DOHH2 (cell line): ENCODE results near the gene HELB.

Experiments
- EZH2phosphoT487 ChIP-seq: fragments of 200-600 bp; sonication (generic); IDR thresholded peaks from 2 replicates; pipeline ENCODE4 v1.6.1; 2017; ENCODE audit warnings: borderline replicate concordance, mild to moderate bottlenecking, antibody characterized with exemption, low read length, moderate library complexity, mixed read lengths
- TF ChIP-seq, protein P1 (sequence below): fragments of 200-600 bp; sonication (generic); IDR thresholded peaks from one replicate; pipeline ENCODE4 v1.5.1; 2014; ENCODE audit warnings: antibody characterized with exemption, mild to moderate bottlenecking, low read depth, low read length; ENCODE audit not compliant: poor library complexity, severe bottlenecking

- TF ChIP-seq, protein P1, sequence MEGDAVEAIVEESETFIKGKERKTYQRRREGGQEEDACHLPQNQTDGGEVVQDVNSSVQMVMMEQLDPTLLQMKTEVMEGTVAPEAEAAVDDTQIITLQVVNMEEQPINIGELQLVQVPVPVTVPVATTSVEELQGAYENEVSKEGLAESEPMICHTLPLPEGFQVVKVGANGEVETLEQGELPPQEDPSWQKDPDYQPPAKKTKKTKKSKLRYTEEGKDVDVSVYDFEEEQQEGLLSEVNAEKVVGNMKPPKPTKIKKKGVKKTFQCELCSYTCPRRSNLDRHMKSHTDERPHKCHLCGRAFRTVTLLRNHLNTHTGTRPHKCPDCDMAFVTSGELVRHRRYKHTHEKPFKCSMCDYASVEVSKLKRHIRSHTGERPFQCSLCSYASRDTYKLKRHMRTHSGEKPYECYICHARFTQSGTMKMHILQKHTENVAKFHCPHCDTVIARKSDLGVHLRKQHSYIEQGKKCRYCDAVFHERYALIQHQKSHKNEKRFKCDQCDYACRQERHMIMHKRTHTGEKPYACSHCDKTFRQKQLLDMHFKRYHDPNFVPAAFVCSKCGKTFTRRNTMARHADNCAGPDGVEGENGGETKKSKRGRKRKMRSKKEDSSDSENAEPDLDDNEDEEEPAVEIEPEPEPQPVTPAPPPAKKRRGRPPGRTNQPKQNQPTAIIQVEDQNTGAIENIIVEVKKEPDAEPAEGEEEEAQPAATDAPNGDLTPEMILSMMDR = peak; percentile 20
- no peak for TF ChIP-seq EZH2phosphoT487
These were observed 23.1 kb upstream of the HELB start for GRCh38 chr12:66279123-66279712.
